NCI-H524 (cell line): ENCODE measurements around the gene FOXF2.

Experiments used
- DNase-seq, 2 experiments: peaks; one replicate each; lab custom pipeline; 2025; lab: John Stamatoyannopoulos, UW

The FOXF2 gene

GRCh38 chr6:1378065-1379016 lies 11.0 kb upstream of the FOXF2 start:
- DNase-seq, result peak in 1 of 2 experiments; percentile 31

- peak in 1 of 2 experiments; percentile 43 for DNase-seq
Observed at GRCh38 chr6:1379017-1379787, 10.2 kb upstream of the FOXF2 start.

GRCh38 chr6:1379788-1380147 lies 9.6 kb upstream of the FOXF2 start:
- DNase-seq, result peak in 1 of 2 experiments; percentile 37

GRCh38 chr6:1380625-1381427 lies 8.6 kb upstream of the FOXF2 start:
- DNase-seq, result peak in 1 of 2 experiments; percentile 31

- DNase-seq, result peak in 1 of 2 experiments; percentile 34
Observed at GRCh38 chr6:1381481-1382330, 7.7 kb upstream of the FOXF2 start.

- peak in 1 of 2 experiments; percentile 18 for DNase-seq
Observed at GRCh38 chr6:1382331-1382882, 7.0 kb upstream of the FOXF2 start.

GRCh38 chr6:1382883-1383728 lies 6.3 kb upstream of the FOXF2 start:
- DNase-seq, result peak in 1 of 2 experiments; percentile 8

GRCh38 chr6:1383729-1384548 lies 5.4 kb upstream of the FOXF2 start:
- no peak for DNase-seq

GRCh38 chr6:1384549-1385128 lies 4.7 kb upstream of the FOXF2 start:
- no peak for DNase-seq

GRCh38 chr6:1385129-1386037 lies 4.0 kb upstream of the FOXF2 start:
- no peak for DNase-seq

- no peak for DNase-seq
Observed at GRCh38 chr6:1386038-1386709, 3.2 kb upstream of the FOXF2 start.

- DNase-seq, result no peak
Observed at GRCh38 chr6:1387538-1387875, 1.9 kb upstream of the FOXF2 start.

GRCh38 chr6:1387876-1388629 lies 1.3 kb upstream of the FOXF2 start:
- DNase-seq, result peak in 1 of 2 experiments; percentile 38

GRCh38 chr6:1388630-1389368 lies 577 bp upstream of the FOXF2 start:
- peak in 1 of 2 experiments; percentile 28 for DNase-seq

- DNase-seq, result peak; percentile 42
Observed at GRCh38 chr6:1390133-1390945, 963 bp downstream of the FOXF2 start.
